Stimulated activated CD4-positive, alpha-beta T cell treated with anti-CD3 and anti-CD28 coated beads, Interleukin-12 subunit alpha, Interleukin-12 subunit beta, amount 100 ng/mL, for 24 hours (primary cell): ENCODE results near the gene MIS12.
A peak's percentile ranks its signal among the peaks of the same experiment; 100 is the strongest.

Source experiments
- DNase-seq, 2 experiments: peaks; one replicate each; pipeline ENCODE4 v3.0.0-alpha.2; 2020; ENCODE audit warnings: low read depth in 2 of 2

The MIS12 gene, protein sequence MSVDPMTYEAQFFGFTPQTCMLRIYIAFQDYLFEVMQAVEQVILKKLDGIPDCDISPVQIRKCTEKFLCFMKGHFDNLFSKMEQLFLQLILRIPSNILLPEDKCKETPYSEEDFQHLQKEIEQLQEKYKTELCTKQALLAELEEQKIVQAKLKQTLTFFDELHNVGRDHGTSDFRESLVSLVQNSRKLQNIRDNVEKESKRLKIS

DNA sequence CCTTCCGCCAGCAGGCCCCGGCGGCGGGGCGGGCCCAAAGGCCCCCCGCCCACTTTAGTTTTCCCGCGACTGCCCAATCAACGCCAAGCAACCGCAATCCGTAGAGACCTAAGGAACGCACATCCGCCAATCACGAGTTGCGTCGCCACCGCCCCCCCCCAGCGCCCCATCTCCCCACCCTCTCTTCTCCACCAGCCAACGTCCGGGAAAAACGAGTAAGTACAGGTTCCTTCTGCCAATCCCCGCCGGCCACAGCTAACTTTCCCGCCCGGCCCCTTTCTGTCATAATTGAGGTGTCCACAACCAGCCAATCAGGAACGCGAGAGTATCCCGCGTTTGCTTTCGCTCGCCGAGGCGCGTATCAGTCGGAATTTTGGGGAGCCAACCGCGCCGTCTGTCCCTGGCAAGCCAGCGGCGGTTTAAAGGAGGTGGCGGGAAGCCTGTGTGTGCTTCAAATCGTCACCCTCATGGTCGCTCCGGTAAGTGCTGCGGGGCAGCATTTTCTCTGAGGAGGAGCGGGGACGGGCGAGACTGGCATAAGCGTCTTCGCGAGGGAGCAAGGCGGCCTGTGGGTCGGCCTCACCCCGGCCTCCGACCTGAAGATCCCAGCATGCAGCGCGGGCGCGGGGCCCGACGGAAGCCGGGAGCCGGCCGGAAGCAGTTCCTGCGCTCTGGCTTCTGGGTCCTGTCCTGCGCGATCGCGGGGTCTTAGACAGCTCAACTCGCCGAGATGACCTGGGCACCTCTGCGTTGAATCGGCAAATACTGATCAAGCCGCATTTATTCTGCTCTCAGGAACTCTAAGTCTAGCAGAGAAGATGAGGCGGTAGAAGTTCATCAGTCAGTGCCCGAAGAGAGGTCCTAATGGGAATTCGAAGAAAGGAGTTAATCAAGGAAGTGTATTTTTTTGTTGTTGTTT lies at the start of gene MIS12:
Gene MIS12, plus strand, starts transcription at position 361 of the 919 bp plus-strand sequence. CDS start 2,297 bp downstream, outside the sequence.
- DNase-seq, result peak; percentile 94 to 97

DNA sequence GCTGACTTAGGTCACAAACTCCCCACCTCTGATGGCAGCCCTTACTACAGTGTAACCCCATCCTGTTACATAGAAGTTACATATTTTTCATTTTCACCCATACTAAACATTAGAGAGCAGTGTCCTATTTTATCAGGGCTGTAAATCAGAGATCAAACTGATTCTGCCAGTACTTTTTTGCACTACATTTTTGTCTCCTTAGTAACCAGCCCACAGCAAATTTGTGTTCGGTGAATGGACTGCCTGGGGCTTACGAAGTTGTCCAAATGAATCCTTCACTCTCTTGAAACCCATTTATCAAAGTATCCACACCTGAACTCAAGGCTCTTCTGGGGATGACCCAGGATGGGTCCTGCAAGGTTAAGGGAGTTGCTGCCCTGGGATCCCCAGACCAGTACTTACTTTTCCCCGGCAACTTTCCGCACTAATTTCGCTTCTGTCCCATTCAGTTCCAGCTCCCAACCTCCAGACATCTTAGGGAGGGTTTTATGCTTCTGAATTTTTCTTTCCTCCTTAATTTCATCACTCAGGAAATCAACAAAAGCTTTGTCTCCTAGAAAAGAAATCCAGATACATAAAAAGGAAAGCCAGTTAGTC lies 48.5 kb upstream of the MIS12 start:
- DNase-seq, result no peak

DNA sequence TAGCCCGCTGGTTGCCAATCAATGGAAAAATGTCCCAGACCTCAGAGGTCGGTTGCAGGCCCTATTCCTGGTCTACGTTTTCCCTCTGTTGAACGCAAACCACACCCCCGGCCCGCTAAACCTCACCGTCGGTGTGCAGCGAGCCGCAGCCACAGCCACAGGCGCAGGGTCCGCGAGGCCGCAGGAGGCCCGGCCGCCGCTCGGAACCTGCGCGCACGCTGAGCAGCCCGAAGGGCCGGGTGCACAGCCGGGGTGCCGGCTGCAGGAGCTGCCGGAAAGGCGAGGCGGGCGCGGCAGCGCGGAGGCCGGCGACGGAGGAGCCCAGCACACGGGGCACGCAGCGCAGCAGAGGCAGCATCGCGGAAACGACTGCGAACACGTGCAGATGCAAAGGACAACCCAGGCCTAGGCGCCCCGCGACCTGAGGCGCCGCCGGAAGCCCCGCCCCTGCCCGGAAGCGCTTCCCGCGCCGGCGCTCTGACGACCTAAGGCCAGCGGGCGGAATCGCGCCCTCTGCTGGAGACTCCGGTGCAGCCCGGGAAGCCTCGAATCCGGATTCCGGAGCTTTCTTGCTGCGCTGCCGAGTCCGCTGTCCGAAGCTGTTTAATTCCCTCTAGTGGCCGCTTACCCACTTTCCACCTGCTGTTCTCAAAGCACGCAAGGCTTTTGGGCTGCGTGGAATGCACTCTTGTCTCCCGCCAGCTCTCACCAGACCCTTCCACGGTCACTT lies 47.5 kb upstream of the MIS12 start, which contains the start of gene C1QBP:
Gene C1QBP, minus strand, starts transcription at position 440 of the 730 bp plus-strand sequence. Its CDS starts 82 bp downstream, at position 358.
- peak; percentile 78 to 88 for DNase-seq

DNA sequence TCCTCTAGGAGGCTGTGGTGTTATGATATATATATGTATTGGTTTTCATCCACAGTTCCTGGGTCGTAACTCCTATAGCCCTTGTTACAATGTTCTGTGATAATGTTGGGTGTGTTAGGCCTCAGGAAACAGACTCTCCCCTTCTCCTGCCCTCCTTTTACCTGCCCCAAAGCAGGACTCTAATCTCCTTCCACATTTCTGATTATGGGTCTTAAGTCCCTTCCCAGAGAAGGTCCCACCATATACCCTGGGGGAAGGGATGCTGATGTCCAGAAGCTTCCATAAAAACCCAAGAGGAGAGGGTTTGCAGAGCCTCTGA lies 47.0 kb upstream of the MIS12 start:
- DNase-seq, result no peak

DNA sequence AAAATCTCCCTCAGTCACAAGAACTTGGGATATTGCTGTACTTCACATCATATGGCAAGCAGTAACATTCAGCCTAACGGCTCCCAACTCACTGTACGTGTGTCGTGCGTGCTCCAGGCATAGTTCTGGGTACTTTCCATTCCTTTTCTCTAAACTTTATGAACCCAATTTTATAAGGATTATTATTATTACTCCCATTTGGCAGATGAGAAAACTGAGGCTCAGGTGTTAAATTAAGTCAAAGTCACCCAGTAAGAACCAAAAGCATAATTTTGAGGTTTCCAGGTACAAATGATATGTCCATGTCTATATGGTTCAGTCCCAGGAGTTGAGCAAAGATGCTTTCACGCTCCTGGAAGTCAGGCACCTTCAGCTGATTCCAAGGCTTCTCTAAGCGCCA lies 42.6 kb upstream of the MIS12 start:
- no peak for DNase-seq

DNA sequence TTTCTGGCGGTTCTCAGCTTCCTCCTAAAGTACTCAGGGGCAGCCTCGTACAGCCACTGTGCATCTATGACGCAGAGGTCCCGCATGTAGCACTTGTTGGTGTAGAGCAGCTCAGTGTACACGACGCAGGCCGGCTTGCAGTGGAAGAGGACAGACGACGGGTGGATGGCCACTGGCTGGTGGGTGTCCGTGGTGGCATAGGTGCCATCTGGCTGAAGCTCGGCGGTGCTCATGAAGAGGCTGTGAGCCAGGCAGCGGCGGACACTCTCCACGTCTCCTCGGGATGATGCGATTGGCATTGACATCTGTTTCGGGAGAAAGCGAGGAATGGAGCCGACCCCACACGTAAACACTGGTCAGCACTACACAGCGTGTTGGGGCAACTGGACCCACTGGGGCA lies 42.2 kb upstream of the MIS12 start:
- no peak for DNase-seq

DNA sequence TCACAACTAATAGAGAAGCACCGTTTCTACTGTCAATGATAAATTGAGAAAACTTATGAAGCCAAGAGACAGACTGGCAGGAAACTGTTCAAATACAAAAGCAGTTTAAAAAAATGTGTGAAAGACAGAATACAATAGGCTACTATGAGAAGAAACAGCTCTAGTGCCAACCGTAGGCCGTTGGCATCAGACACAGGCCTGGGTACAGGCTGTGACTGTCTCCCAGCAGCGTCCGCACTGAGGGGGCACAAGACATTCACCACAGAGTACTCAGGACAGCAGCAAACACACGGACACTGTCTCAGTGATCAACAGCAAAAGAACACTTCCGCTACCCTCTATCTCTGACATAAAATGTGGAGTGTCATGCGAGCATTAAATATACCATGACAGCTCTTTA lies 39.6 kb upstream of the MIS12 start:
- DNase-seq, result no peak

DNA sequence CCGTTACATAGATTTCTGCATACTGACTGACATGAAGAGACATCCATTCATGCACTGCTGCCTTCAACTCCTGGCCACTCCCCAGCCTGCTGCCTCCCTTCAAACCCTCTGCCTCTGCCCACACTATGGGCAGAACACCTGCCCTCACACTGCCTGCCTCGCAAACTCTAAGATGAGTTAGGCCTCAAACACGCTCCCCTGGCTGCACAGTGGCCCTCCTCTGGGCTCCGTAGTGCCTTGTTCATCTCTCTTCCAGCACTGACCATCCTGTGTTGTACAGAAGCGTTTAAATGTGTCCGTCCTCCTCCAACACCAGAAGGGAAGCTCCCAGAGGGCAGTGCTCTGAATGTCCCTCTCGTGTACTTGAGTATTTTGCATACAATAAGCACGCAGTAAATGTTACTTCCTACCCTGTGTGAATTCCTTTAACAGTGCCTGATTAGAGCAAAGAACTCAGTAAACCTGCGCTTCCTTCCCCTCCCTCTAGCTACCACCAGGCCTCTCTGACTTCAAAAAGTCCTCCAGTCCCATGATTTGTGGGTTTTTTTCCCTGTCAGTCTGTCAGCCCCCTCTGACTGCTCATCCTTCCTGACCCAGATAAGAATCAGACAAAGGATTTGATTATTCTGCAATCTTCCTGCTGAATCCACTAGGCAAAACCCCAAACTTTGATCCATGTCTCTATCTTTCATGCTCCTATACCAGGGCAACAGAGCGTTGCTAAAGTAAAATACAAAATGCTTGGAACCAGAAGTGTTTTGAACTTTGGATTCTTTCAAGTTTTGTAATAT lies 21.5 kb upstream of the MIS12 start:
- DNase-seq, result no peak

DNA sequence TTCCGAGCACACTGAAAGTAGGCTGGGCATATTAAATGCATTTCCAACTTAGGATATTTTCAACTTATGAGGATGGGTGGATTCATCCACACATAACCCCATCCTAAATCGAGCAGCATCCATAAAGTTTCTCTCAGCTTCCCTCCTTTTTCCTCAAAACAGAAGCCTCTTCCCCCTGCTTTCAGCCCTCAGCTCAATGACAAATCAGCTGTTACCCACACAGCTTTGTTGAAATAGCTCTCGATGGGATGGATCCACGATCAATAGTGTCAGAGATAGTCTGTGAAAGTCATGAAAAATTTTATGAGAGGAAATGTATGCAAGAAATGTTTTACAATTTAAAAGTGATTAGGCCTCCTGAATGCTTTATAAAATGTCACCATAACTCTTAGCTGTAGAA lies 20.1 kb upstream of the MIS12 start:
- no peak for DNase-seq

DNA sequence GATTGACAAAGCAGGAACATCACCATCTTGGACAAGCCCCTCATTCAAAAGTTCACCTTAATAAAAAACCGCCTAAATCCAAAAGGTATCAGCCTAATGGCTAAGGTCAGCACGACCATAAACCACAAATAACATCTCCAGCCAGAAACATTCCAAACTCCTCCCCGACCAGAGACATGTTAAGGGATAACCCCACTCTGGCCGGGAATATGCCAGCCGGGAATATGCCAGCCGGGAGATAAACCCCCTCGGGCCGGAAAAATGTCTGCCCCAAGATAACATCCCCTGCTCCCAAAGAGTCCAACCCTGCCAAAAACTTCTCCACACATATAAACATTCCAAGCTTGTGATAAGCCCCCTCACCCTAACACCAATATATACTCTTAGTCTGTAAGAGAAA lies 18.9 kb upstream of the MIS12 start:
- no peak for DNase-seq

DNA sequence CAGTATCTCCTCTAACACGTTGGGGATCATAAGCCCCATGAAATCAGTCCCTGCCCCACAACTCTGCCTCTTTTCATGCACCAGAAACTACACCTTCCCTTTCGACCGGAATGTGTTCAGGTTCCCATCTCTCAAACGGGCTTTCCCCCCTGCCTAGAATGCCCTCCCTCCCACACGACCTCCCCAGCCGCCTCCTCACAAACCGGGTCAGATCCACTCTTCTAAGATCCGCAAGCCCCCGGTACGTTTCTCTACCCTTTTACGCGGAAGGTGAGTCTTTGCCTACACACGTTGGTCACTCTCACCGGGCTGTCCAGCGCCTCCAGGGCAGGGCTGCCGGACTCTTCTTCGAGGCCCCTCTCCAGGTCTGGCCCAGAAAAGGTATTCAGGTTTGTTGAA lies 18.3 kb upstream of the MIS12 start:
- peak in 1 of 2 experiments; percentile 11 for DNase-seq

DNA sequence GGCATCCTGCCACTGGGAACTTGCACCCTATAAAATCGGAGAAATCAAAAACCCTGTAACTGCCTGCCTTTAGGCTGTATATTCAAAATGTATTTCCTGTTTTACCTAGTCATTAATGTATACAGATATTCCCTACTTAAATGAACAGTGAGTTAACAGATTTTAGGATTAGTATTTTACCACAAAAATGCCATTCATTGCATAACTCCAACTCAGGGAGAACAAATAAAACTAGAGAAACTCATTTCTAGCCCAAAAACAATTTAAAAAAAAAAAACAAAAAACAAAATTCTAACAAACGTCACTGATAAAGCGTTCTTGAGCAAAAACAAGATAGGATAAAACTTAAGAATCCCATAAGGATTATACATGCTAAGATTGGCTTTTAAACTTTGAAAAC lies 13.9 kb upstream of the MIS12 start:
- no peak for DNase-seq

DNA sequence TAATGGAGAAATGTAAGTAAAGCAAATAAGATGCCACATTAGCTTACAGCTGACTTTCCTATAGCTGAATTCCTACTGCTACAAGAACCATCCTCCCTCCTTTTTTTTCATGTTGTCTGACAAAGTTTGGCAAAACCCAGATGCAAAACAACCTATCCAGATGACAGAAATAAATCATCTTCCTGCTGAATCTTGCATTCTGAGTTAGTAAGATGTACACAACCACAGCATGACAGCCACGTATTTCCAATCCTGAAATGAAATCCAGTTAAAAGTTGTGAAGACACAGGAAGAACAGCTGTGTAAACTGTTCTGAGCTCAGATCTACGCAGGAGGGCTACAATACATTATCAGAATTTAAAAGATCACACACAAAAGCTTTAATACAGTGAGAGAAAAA lies 12.5 kb upstream of the MIS12 start:
- DNase-seq, result no peak

DNA sequence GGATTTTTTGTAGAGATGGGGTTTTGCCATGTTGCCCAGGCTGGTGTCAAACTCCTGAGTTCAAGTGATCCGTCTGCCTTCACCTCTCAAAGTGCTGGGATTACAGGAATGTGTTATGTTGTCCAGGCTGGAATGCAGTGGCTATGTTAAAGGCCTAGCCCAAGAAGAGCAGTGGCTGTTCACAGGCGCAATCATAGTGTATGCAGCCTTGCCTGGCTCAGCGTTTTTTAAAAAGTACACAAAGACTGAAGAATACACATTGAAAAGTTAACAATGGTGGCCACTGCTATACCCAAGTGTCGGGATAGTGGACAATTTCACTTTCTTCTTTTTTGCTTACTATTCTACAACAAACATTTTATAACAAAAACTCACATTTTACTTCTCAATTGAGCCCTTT lies 7.4 kb upstream of the MIS12 start:
- no peak for DNase-seq

DNA sequence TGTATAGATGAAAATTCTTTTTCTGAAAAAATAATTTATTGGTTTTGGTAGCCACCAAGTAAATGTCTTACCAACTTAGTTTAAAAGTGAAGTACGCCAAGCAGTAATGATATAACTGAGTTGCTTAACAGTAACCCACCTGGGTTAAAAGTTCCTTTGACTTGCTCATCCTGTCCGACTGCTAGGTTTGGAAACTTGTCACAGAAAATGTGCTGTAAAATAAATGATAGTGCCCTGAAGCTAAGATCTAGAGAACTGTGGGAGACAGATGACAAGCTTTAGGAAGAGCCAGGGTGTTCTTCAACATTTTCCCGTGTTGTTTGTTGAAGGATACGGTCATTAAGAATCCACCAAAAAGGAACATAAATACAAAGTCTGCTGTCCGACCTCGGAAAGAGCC lies 5.4 kb upstream of the MIS12 start:
- DNase-seq, result no peak

DNA sequence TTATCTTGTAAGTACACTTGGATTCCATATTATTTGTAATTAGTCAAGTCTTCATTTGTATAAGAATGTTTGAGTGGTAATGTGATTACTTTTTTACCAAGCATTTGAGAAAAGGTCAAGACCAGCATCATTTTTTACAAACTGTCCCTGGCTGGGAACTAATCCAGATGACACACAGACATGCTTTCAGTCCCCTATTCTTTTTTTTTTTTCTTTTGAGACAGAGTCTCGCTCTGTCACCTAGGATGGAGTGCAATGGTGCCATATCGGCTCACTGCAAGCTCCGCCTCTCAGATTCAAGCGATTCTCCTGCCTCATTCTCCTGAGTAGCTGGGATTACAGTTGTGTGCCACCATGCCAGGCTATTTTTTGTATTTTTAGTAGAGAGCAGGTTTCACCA lies 4.9 kb upstream of the MIS12 start:
- DNase-seq, result no peak

DNA sequence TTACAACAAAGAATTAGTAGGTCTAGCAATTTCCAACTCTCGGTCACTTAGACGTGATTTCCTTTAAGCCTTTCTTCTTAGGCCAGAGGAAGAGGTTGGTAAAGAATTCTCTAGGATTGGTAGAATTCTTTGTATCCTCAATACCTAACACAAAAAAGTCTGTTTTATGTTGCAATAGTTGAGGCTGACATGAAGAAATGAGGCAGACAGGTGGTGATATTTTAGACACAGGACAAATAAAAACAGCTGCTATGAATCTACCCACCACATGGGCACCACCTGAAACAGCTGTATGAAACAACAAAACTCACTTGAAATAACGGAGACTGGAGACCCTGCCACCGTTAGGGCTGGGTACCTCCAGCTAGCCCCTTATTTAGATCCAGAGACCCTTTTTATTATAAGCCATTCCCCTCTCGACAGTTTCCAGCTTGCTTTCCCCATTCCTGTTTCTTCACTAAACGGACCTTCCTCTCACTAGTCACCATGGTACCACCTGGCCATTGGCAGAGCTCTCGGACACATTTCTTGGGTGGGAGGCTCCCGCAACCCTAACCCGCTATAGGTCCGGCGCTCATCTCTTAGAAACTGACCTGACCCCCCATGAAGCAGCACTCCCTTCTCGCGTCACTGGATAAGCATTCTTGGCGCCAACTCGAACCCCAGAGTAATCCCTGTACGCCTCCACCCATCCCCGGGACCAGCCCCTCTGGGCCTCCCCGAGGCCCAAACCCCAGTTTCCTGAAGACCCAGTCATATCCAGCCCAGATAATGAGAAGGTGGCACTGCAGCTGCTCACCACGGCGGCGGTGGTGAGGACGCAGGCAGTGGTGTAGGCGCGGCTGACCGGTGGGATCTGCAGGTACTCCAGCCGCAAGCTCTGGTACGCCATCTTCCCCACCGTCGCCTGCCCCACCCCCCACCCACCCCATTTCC lies 828 bp upstream of the MIS12 start, which contains the start of gene DERL2:
Gene DERL2, minus strand, starts transcription at position 909 of the 936 bp plus-strand sequence. Its CDS starts 17 bp downstream, at position 892.
- DNase-seq, result no peak

DNA sequence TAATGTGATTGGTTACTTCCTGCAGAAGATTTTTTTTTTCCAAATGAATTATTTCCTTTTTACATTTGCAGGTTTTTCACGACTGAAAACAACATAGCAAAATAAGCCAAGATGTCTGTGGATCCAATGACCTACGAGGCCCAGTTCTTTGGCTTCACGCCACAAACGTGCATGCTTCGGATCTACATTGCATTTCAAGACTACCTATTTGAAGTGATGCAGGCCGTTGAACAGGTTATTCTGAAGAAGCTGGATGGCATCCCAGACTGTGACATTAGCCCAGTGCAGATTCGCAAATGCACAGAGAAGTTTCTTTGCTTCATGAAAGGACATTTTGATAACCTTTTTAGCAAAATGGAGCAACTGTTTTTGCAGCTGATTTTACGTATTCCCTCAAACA lies 2.4 kb downstream of the MIS12 start:
- no peak for DNase-seq

DNA sequence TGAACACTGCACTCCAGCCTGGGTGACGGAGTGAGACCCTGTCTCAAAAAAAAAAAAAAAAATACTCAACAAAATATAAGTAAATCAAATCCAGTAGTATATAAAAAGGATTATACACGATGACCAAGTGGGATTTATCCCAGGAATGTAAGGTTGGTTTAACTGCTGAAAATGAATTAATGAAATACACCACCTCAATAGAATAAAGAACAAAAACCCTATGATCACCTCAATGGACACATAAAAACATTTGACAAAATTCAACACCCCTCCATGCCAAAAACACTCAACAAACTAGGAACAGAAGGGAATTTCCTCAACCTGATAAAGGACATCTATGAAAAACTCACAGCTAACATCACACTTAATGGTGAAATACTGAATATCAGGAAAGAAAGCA lies 6.6 kb downstream of the MIS12 start:
- DNase-seq, result no peak
